IPS-18c (cell line): ENCODE measurements around the gene ACTL6A.
"Not testable (repeated sequence)": the region's sequence is repeated elsewhere in the genome, so short reads cannot be mapped to it uniquely, and the experiment has no call there.

Experiments used
- H3K4me3 ChIP-seq: 2 replicates; pipeline ENCODE4 v1.7.0; 2013; ENCODE audit warnings: low read depth, mild to moderate bottlenecking, low read length, moderate library complexity; ENCODE audit not compliant: insufficient read depth
- H3K9me3 ChIP-seq: one replicate; pipeline ENCODE4 v1.6.1; 2013; ENCODE audit warnings: mild to moderate bottlenecking, low read length, moderate library complexity; ENCODE audit not compliant: control insufficient read depth, insufficient read depth

Gene ACTL6A

DNA sequence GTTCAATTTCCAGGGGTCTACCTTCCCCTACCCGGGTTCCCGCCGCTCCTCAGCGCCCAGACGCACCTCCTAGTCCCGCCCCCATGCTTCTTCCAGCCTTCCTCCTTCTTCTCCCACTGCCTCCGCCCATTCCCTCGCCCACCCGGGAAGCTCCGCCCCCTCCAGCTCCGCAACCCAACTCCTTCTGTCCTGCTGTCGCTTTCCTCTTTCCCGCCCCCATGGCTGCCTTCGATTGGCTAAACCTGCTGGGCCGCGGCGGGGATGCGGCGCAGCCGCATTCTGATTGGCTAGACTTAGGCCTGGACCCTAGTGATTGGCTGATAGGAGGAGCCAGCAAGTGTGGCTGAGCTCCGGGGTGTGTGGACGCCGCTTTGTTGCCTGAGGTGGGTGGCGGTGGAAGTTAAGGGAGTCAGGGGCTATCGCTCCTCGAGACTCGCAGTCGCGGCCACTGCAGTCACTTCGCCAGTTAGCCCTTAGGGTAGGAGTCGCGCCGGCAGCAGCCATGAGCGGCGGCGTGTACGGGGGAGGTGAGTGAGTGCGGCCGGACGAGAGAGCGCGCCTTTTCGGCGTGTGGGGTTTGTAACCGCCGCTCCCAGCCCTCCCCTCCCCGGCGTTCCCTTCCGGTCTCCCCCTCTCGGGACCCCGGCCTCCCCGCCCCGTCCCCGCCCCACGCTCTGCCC lies at the start of gene ACTL6A:
Gene ACTL6A (plus strand): TSS at position 336 of the 680 bp plus-strand sequence. CDS start 167 bp downstream, at position 503.
- Histone ChIP-seq H3K9me3 (no peaks in the 10 kb centered on the region), H3K4me3 (peak within 1 kb of the TSS; percentile 93)

DNA sequence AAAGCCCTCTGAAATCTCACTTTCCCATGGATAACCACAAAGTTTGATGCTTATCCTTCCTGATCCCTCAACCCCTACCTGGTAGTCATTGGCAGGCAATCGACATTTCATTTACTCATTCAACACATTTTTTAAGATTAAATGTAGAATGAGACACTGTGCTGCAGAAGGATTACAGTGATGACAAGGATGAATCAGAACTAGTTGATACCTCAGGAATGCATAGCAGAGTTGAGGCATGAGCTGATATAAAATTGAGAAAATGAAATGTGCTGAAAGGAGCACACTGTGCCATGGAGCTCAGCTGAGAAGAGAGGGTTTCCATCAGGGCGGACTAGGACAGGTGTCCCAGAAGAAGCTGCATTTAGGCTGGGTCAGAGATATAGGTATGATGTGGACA lies 48.9 kb upstream of the ACTL6A start:
- no peak overlapping the region for H3K4me3 ChIP-seq
- peaks cover 2% of the 10 kb centered on the region for H3K9me3 ChIP-seq

DNA sequence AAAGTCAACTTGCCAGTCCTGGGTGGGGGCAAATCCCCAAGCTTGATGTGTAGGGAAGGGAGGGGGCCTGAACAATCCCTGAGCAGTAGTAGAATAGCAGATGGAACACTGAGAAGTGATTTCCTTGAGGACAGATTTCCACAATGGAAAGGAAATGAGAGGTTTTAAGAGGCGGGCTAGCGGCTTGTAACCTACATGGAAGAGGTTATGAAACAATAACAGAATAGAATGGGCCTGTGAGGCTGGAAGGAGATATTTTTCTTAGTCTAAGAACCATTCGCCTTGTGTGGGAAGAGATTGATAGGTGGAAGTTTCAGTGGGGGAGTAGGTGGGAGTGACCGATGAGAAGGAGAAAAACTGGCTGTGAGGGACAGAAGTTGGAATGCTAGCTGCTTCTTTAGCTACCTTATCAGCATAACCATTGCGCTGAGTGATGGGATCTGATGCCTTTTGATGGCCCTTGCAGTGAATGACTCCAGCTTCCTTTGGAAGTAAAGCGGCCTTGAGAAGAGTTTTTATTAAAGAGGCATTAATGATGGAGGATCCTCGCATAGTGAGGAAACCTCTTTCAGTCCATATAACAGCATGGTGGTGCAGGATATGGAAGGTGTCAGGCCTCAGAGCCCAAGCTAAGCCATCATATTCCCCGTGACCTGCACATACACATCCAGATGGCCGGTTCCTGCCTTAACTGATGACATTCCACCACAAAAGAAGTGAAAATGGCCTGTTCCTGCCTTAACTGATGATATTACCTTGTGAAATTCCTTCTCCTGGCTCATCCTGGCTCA lies 46.1 kb upstream of the ACTL6A start:
- H3K9me3 ChIP-seq, H3K4me3 ChIP-seq: not testable (repeated sequence)

DNA sequence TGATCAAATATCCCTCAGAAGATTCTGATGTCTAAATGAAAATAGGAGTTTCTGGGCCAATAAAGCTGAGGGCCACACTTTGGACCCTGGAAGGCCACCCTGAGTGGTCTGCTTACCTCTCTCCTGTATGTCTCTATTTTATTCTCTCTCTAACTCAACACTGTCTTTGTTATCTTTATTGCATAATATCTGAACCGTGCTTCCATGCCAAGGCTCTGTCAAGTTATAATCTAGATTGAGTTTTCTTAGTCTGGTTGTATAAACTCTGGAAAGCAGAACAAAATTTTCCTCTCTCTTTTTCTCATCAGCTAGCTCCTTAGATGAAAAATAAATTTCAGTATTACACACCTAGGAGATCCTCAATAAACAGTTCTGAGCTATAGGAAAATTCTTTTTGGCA lies 36.2 kb upstream of the ACTL6A start:
- no peak overlapping the region for H3K4me3 ChIP-seq
- no peaks in the 10 kb centered on the region for H3K9me3 ChIP-seq

GRCh38 chr3:179526989-179527391 lies 35.7 kb upstream of the ACTL6A start:
- Histone ChIP-seq H3K4me3 (0 out of 2 replicates have a peak overlapping the region, but pooled peaks have one; percentile 10), H3K9me3 (no peaks in the 10 kb centered on the region)

DNA sequence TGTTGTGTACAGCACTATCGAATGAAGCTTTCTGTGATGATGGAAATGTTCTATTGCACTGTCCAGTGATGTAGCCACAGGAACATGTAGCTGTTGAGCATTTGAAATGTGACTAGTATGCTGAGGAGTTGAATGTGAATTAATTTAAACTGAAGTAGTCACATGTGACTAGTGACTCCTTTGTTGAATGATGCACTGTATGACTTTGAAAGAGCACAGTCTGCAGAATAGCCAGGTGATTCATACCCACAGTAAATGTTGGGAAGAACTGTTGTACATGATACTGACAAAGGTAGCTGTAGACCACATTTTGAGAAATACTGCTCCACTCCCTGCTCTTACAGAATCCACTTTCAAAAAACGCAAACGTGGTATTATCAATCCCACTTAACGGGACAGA lies 34.0 kb upstream of the ACTL6A start:
- no peaks in the 10 kb centered on the region for H3K9me3 ChIP-seq
- H3K4me3 ChIP-seq: no peak overlapping the region

DNA sequence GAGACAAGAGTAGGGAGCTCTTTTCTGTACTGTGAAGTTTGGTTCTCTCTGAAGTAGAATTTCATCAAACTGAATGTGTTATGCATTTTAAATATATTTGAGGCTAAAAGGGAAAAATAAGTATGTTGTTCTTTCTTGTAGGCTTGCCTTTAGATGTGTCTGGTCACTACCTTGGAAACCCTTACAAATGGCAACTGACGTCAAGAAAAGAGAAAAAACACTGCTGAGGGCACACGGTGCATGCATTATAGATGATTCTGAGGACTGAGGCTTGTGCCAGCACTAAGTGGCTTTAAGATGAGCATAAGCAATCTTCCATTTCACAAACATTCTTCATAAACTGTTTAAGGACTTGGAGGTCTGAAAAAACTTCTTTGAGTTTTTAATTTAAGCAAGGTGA lies 31.1 kb upstream of the ACTL6A start:
- H3K9me3 ChIP-seq: no peaks in the 10 kb centered on the region
- no peak overlapping the region for H3K4me3 ChIP-seq

- Histone ChIP-seq H3K4me3 (no peak overlapping the region), H3K9me3 (no peaks in the 10 kb centered on the region)
Measured at GRCh38 chr3:179533274-179533673, 29.5 kb upstream of the ACTL6A start.

- H3K4me3 ChIP-seq: no peak overlapping the region
- H3K9me3 ChIP-seq: no peaks in the 10 kb centered on the region
Measured at GRCh38 chr3:179536256-179536655, 26.5 kb upstream of the ACTL6A start.

GRCh38 chr3:179541094-179541493 lies 21.6 kb upstream of the ACTL6A start:
- Histone ChIP-seq H3K9me3 (no peaks in the 10 kb centered on the region), H3K4me3 (no peak overlapping the region)

GRCh38 chr3:179541596-179541995 lies 21.1 kb upstream of the ACTL6A start:
- Histone ChIP-seq H3K9me3 (no peaks in the 10 kb centered on the region), H3K4me3 (no peak overlapping the region)

- H3K4me3 ChIP-seq: no peak overlapping the region
- H3K9me3 ChIP-seq: no peaks in the 10 kb centered on the region
Measured at GRCh38 chr3:179542375-179542774, 20.4 kb upstream of the ACTL6A start.

- H3K4me3 ChIP-seq: no peak overlapping the region
- no peaks in the 10 kb centered on the region for H3K9me3 ChIP-seq
Measured at GRCh38 chr3:179544981-179545645, 17.6 kb upstream of the ACTL6A start.

DNA sequence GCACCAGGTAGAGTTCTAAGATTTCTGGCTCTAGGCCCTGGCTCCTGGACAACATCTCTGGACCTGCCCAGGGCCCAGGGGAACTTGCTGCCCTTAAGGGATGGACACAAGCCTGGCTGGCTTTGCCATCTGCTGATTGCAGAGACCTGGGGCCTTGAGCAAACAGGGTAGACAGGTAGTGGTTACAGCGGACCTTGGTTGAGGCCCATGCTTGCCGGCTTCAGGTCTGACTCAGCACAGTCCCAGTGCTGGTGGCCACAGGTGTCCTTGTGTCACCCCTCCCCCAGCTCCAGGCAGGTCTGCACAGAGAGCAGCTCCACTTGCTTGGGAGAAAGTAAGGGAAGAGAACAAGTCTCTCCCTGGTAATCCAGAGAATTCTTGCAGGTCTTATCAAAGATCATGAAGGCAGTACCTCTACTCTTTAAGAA lies 15.9 kb upstream of the ACTL6A start:
- Histone ChIP-seq H3K9me3 (no peaks in the 10 kb centered on the region), H3K4me3 (no peak overlapping the region)

- Histone ChIP-seq H3K9me3 (no peaks in the 10 kb centered on the region), H3K4me3 (no peak overlapping the region)
Measured at GRCh38 chr3:179551349-179552105, 11.2 kb upstream of the ACTL6A start.

GRCh38 chr3:179558742-179559364 lies 3.9 kb upstream of the ACTL6A start:
- H3K4me3 ChIP-seq: no peak overlapping the region
- no peaks in the 10 kb centered on the region for H3K9me3 ChIP-seq

DNA sequence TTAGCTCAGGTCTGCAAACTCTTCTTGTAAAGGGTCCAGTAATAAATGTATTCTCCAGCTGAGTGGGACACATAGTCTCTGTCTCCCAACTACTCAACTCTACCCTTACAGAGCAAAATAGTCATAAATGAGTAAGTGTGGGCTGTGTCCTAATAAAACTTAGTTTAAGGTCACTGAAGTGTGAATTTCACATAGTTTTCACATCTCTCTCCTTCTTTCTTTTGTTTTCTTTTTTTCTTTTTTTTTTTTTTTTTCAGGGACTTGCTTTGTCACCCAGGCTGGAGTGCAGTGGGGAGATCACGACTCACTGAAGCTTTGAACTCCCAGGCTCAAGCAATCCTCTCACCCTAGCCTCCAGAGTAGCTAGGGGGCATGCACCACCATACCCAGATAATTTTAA lies 1.9 kb upstream of the ACTL6A start:
- no peak overlapping the region for H3K4me3 ChIP-seq
- H3K9me3 ChIP-seq: no peaks in the 10 kb centered on the region
